Measurements from ENCODE around the gene SPATA31C2.
"Not testable (repeated sequence)": the region's sequence is repeated elsewhere in the genome, so short reads cannot be mapped to it uniquely, and the experiment has no call there.

Gene SPATA31C2

DNA sequence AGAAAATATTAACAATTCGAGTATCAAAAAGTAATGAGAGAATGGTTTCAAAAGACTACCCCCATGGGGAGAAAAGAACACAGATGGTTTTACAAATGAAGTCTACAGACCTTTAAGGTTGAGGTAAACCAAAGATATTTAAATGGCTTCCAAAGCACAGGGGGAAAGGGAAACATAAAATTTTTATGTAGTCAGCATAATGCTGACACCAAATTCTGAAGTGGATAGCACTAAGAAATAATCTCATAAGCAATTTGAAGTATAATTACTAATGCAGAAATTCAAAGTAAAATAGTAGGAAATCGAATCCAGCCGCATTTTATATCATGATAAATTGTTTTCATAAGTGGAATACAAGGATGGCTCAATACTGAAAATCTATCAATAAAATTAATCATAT, 30.3 kb upstream of the SPATA31C2 start:
- POLR2A ChIA-PET (ENCODE audit: low non-redundant PET) = no interaction called here

DNA sequence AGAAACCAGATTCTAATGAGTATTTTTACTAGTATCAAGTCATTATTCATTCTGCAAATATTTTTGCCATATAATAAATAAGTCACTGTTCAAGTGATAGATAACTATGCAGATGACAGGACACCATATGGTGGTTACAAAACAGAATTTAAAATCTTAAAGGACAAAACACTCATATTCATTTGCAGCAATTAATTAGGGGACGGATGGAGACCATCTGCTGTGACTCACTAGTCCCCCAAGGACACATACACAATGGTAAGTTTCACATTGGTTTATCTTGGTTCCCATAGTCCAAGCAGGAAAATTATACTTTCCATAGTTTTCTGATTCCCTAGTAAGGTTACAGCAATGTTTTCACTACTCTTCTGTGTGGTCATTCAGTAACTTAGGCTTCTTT, 28.4 kb upstream of the SPATA31C2 start:
- no peak overlapping the region for H3K27ac ChIP-seq
- ChIA-PET POLR2A (ENCODE audit: low non-redundant PET) (no interaction called here), CTCF (interaction anchor here (0.6 kb wide), 1 partner anchor 834 kb away, joined by 4 read pairs; no protein-coding TSS in a partner anchor)
- TF ChIP-seq, protein P1, sequence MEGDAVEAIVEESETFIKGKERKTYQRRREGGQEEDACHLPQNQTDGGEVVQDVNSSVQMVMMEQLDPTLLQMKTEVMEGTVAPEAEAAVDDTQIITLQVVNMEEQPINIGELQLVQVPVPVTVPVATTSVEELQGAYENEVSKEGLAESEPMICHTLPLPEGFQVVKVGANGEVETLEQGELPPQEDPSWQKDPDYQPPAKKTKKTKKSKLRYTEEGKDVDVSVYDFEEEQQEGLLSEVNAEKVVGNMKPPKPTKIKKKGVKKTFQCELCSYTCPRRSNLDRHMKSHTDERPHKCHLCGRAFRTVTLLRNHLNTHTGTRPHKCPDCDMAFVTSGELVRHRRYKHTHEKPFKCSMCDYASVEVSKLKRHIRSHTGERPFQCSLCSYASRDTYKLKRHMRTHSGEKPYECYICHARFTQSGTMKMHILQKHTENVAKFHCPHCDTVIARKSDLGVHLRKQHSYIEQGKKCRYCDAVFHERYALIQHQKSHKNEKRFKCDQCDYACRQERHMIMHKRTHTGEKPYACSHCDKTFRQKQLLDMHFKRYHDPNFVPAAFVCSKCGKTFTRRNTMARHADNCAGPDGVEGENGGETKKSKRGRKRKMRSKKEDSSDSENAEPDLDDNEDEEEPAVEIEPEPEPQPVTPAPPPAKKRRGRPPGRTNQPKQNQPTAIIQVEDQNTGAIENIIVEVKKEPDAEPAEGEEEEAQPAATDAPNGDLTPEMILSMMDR (conservative IDR thresholded peaks at IDR 0.05; ENCODE audit: low read depth) = no peak
- no peak for DNase-seq (ENCODE audit: low spot score)

More for the DNA sequence above, 30.3 kb upstream of the SPATA31C2 start:
- CTCF ChIA-PET = no interaction called here
- no peak for DNase-seq (ENCODE audit: low spot score)
- TF ChIP-seq, protein P1 (conservative IDR thresholded peaks at IDR 0.05; ENCODE audit: low read depth) = no peak
- no peak overlapping the region for H3K27ac ChIP-seq

DNA sequence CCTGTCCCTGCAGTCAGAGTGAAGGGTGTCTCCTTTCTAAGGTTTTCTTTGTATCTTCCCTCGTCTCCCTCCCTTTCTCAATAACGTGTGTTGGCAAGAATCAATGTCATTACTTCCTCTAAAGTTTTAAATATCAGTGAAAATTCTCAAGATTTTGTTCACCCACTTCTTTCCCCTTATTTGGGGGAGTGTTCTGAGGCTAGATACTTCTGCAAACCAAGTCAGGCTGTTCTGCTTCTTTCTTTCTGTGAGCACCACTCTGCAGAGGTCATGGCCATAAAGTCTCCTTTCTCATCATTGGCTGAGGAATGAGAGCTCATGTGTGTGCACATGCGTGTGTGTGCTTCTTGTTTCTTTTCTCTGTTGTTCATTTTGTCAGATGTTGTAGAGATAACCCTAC, 26.6 kb upstream of the SPATA31C2 start:
- POLR2A ChIA-PET (ENCODE audit: low non-redundant PET) = no interaction called here
- CTCF ChIA-PET = no interaction called here
- DNase-seq (ENCODE audit: low spot score) = no peak
- TF ChIP-seq, protein P1 (conservative IDR thresholded peaks at IDR 0.05; ENCODE audit: low read depth) = no peak
- no peak overlapping the region for H3K27ac ChIP-seq

DNA sequence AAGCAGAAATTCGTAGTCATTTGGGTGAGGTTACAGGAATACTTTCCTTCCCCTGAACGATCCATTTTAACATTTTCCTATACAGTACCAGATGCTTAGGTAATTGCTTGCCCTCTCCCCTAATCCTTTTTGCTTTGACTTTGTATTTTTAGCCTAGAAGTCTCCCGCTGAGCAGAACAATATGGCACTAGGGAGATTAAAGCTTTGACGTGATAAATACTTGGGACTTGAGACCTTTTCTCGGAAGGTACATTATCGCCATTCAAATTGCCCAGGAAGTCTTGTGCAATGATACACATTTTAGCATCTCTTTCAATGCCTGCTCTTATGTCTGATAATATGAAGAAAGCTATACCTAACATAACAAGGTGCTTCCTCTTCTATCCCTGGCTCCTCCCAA, 22.9 kb upstream of the SPATA31C2 start:
- CTCF ChIA-PET = no interaction called here
- no peak overlapping the region for H3K27ac ChIP-seq
- TF ChIP-seq, protein P1 (conservative IDR thresholded peaks at IDR 0.05; ENCODE audit: low read depth) = no peak
- POLR2A ChIA-PET (ENCODE audit: low non-redundant PET) = no interaction called here
- DNase-seq (ENCODE audit: low spot score) = no peak

DNA sequence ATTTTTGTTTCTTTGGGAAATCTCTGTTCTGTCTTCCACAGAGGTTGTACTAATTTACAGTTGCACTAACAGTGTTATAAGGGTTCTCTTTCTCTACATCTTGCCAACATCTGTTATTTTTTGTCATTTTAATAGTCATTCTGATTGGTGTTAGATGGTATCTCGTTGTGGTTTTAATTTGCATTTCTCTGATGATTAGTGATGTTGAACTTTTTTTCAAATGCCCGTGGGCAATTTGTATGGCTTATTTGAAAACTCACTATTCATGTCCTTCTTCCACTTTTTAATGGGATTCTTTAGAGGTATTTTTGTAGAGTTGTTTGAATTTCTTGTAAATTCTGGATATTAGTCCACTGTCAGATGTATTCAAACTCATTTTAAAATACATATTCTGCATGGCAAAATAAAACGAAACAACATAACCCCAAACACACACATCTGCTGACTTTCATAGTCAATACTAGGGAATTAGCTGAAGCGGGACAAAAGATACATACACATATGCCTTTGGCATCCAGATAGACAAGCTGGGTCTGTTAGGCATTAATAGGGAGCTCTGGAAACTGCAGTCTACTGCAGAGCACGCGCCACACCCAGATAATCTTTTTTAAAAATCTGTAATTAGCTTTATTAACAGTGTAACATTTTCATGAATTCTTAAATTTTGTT, 5.8 kb upstream of the SPATA31C2 start:
- TF ChIP-seq, protein P1 (conservative IDR thresholded peaks at IDR 0.05; ENCODE audit: low read depth) = no peak
- ChIA-PET POLR2A (ENCODE audit: low non-redundant PET) (no interaction called here), CTCF (no interaction called here)
- DNase-seq (ENCODE audit: low spot score) = no peak
- H3K27ac ChIP-seq = no peak overlapping the region

DNA sequence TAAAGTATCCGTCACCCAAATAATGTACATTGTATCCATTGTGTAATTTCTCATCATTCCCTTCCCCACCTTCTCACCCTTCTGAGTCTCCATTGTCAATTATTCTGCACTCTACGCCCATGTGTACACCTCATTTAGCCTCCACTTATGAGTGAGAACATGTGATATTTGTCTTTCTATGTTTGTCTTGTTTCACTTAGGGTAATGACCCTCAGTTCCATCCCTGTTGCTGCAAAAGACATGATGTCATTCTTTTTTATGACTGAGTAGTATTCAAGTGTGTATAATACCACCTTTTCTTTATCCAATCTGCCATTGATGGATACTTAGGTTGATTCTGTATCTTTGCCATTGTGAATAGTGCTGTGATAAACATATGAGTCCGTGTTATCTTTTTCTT, 4.9 kb upstream of the SPATA31C2 start:
- ChIA-PET POLR2A (ENCODE audit: low non-redundant PET) (no interaction called here), CTCF (no interaction called here)
- no peak overlapping the region for H3K27ac ChIP-seq
- TF ChIP-seq, protein P1 (conservative IDR thresholded peaks at IDR 0.05; ENCODE audit: low read depth) = no peak
- DNase-seq (ENCODE audit: low spot score) = no peak

DNA sequence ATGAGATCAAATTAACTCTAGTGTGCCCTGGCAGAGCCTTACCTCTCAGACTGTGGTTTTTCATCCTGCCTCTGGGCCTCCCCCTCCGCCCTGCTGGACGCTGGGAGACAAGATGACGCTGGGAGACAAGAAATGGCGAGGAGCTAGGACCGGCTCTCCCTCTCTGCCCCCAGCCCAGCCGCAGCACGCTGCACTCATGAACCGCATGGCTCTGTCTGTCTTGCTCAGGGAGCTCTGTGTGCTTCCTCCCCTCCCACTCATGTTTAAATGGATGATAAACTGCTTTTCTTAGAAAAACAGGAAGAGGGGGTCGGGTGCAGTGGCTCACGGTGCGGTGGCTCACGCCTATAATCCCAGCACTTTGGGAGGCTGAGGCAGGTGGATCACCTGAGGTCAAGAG, 4.7 kb downstream of the SPATA31C2 start:
- POLR2A ChIA-PET (ENCODE audit: low non-redundant PET); H3K27ac ChIP-seq; CTCF ChIA-PET; DNase-seq (ENCODE audit: low spot score): not testable (repeated sequence)

DNA sequence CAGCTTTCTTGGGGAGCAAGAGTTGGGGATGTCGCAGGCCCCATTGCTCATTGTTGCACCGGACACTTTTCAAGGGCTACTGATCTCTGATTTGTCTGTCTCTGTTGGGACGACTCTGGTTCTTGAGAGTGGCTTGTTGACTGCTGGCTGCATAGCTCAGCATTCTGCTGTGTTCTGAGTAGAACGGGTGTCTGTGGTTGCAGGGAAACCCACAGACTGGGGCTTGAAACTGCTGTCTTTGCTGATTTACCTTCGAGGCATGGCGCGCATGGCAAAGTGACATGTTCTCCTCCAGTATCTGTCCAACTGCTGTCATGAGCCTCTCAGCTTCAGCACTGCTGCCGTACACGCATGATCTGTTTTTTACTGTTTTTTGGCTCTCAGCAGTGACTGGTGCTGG, 8.7 kb downstream of the SPATA31C2 start:
- DNase-seq (ENCODE audit: low spot score); H3K27ac ChIP-seq; CTCF ChIA-PET; POLR2A ChIA-PET (ENCODE audit: low non-redundant PET): not testable (repeated sequence)

DNA sequence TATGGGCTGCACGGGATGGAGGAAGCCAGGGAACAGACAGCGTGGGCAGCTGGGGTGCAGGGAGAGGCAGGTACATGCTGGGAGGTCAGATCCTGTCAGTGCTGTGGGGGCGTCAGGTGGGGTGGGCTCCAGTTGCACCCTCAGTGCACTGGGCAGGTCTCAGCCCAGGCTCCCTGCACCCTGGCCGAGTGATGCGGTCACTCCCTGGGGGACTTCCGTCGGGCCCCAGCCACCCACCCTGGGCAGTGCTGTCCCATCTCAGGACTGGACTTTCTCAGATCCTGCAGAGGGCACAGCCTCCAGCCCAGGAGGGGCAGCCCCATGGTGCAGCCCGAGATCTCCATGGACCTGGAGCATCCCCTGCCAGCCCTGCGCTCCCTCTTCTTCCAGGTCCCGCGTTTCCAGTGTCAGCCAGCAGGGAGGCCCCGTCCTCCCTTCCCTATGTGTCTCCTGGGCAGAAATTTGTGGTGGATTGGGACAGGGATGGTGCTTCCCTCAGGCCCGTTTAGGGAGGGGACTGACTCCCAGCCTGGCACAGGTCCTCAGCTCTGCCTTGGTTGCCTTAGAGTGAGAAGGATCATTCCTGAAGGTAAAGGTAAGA, 10.5 kb downstream of the SPATA31C2 start:
- H3K27ac ChIP-seq; DNase-seq (ENCODE audit: low spot score); POLR2A ChIA-PET (ENCODE audit: low non-redundant PET); CTCF ChIA-PET: not testable (repeated sequence)

DNA sequence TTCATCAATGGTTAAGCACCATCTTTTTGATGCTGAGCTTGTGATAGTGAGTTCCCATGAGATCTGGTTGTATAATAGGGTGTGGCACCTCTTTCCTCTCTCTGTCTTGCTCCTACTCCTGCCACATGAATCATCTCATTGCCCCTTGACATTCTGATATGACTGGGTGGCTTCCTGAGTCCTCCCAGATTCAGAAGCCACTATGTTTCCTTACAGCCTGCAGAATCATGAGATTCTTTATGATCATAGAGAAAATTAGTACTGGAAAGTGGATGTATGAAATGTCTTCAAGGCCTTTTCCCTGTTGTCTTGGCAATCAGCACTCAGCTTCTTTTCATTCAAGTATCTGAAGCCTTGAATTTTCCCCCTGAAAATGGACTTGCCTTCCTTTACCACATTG, 14.9 kb downstream of the SPATA31C2 start:
- POLR2A ChIA-PET (ENCODE audit: low non-redundant PET); H3K27ac ChIP-seq; CTCF ChIA-PET; DNase-seq (ENCODE audit: low spot score): not testable (repeated sequence)

DNA sequence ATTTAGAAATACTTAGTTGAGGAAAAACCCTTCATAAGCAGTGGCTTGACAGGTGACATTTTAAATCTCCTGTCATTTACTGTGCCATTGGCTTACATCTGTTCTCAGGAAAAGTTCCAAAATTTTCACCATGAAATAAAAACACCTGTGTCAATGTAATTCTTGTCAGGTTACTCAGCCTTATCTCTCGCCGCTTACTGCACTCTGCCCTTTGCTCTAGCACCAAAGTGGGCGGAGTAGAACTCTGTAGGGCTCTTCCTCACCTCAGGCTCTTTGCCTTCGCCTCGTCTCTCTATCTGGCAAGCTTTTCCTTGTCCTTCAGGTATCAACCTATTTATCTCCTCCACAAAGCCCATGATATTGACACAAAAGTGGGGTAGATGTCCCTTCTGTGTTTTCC, 20.2 kb downstream of the SPATA31C2 start:
- H3K27ac ChIP-seq; POLR2A ChIA-PET (ENCODE audit: low non-redundant PET); CTCF ChIA-PET; DNase-seq (ENCODE audit: low spot score): not testable (repeated sequence)
